ENCODE data around the gene KCND3.

The KCND3 gene

DNA sequence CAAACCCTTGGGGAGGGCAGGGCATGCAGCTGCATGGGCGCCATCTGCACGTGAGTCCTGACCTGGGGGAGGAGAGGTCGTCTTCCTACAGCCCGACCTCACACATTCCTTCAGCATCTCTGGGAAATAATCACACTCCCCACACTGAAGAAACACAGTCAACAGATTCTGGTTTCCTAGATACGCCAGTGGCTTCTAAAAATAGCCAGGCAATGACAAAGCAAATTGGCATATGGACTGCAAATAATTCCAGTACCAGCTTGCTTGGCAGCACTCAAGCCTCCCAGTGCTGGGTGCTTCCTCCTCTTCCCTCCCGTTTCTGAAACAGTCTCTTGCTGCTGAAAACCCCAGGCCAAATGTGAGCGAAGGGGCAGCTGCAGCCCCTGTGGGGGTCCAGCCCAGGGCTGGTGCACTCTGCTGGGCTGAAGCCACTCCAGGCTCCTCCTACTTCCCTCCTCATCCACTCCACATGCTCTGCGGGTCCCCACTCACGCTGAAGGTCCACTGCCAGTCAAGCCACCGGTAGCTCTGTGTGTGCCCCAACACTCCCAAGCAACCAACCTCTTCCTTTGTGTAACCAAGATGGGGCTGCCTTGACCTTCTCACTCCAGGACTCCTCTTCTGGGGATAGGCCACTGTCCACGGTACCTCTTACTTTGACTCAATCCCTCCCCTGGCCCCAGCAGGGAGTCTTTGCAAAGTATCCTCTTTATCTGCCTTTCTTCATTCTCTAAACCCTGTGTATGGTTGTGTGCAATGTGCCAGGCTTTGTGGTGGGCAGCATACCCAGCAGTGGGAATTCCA is 69.0 kb downstream of the KCND3 start:
- DNase-seq (no peak), ATAC-seq (no peak)

DNA sequence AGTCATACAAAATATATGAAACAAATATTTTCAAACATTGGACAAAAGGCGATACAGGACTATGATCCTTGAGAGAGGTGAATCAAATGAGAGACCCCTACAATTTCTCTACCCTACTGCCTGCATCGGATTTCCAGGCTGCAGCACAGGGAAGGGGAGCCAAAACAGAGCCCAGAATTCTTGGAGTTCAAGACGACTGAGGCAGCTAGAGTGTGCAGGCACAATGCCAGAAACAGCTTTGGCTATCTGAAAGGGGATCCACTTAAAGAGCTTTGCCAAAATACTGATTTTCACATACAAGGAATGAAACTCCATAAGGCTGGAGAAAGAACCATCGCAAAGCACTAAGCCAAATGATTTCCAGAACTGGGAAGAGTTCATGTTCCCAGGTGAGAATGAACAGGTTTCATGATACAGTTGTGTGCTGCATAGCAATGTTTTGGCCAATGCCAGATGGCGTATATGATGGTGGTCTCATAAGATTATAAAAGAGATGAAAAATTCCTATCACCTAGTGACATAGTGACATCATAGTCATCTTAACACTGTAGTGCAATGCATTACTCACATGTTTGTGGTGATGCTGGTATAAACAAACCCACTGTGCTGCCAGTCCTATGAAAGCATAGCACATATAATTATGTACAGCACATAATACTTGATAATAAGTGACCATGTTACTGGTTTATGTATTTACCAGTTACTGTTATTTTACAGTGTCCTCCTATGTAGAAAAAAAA is 77.5 kb downstream of the KCND3 start:
- no peak for ATAC-seq
- no peak for DNase-seq

DNA sequence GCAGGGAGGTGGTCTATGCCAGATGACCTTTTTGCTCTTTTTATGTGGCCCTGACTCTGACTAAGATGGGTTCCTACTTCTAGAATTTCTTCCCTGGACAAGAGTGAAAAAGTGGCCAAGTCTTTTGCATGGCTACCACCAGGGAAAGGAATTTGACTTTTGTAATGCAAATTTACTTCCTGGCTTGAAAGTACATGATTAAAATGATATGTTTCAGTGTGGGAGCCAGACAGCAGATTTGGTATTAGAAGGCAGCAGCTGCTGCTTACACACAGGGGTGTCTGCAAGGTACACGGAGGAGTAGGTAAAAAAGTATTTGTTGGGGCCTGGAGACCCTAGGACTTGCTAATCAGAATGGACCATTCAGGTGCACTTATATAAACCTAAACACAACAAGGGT is 78.4 kb downstream of the KCND3 start:
- no peak for DNase-seq
- ATAC-seq: no peak

GRCh38 chr1:111909030-111909429 is 80.4 kb downstream of the KCND3 start:
- ATAC-seq (no peak), DNase-seq (no peak)

- ATAC-seq (no peak), DNase-seq (no peak)
These were observed 81.4 kb downstream of the KCND3 start for GRCh38 chr1:111908011-111908621.

GRCh38 chr1:111907321-111907720 is 82.1 kb downstream of the KCND3 start:
- ATAC-seq: no peak
- DNase-seq: no peak

- ATAC-seq: no peak
These were observed 82.7 kb downstream of the KCND3 start for GRCh38 chr1:111906816-111907215.

DNA sequence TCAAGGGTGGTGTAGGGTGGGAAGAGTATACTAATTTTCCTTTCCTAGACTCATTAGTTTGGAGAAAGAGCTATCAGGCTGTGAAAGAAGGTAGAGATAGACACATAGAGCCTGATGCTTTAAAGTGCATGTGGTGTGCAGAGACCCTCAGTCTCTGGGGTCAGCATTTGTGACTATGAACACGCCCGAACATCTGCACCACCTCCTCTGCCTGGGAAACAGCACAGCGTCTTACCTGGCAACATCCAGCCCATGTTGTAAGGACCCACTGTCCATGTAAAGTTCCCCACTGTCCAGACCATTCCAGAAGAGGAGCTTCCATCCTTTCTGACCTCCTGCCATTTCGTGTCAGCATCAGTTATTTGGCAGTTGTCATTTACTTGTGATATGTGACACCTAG is 83.4 kb downstream of the KCND3 start:
- ATAC-seq (no peak), DNase-seq (no peak)

More at GRCh38 chr1:111906816-111907215, 82.7 kb downstream of the KCND3 start:
- no peak for DNase-seq

DNA sequence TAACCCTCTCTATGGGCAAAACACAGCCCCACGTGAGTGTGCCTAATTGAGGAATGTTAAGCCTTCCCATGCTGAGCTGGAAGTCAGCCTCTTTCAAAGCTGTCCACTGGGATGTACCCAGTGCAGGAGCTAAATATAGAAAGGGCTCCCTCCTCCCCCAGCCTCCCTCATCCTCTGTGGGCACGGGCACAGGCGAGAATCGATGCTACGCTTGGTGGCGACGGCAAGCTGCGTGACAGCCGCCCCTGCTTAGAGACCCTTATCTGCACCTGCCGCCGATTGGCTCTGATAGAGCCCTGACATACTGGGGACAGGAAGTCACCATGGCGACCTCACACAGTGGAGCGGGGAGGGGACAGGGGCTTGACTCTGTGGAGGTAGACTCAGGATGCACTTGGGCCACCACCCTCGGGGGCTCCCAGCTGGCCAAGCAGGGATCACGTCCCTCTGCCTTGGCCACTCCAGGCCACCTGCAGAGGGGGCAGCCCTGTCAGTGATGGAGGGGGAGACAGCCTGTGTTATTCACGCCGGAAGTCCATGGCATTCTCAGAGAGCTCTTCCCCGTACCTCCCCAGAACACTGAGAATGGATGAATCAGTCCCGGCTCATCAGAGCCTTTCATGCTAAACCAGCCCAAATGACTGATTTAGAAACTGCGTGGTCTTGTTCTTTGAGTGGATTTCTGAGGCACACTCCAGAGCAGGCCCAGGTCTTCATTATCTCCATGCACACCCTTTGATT is 84.8 kb downstream of the KCND3 start:
- ATAC-seq (peak; percentile 88), DNase-seq (peak; percentile 21)

GRCh38 chr1:111903871-111904449 is 85.5 kb downstream of the KCND3 start:
- ATAC-seq (no peak), DNase-seq (no peak)

GRCh38 chr1:111903148-111903870 is 86.2 kb downstream of the KCND3 start:
- ATAC-seq: no peak
- no peak for DNase-seq

DNA sequence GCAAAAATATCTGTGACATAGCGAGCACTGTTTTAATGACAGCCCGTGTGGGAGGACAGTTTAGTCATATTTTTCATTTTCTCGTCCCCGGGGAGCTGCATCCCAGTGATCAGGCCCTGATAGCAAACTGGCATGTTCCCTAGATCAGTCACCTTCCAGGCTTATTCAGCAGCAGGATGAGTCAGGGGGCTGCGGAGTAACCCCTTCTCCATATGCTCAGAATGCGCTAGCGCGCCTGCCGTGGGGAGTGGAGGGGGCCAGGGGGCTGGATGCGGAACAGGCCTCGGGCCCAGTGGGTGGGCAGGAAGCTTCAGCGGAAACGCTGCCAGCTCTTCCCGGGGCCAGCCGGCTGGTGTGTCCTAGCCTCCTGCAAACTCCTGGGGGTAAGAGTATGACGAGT is 94.0 kb downstream of the KCND3 start:
- no peak for ATAC-seq
- no peak for DNase-seq

- ATAC-seq (no peak), DNase-seq (no peak)
These were observed 94.5 kb downstream of the KCND3 start for GRCh38 chr1:111895017-111895416.

DNA sequence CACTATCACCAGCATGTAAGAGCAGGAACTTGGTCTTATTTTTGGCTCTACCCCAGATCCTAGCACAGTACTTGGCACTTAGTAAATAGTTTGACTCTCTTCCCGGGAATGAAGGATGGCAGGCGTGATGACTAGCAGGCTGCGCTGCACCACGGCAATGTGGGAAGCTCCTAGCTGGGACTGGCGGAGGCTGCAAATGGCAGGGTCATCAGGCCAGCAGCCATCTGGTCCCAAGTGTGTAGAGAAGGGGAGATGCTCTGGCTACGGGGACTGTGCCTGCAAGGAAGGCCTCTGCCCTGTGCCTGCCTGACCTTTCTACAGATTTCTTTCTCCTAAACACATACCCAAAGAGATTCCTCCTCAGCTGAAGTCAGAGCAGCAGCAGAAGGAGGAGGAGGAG is 95.0 kb downstream of the KCND3 start:
- no peak for ATAC-seq

GRCh38 chr1:111891566-111891965 is 97.9 kb downstream of the KCND3 start:
- DNase-seq (no peak), ATAC-seq (no peak)

More for the DNA sequence above, 95.0 kb downstream of the KCND3 start:
- DNase-seq: no peak

DNA sequence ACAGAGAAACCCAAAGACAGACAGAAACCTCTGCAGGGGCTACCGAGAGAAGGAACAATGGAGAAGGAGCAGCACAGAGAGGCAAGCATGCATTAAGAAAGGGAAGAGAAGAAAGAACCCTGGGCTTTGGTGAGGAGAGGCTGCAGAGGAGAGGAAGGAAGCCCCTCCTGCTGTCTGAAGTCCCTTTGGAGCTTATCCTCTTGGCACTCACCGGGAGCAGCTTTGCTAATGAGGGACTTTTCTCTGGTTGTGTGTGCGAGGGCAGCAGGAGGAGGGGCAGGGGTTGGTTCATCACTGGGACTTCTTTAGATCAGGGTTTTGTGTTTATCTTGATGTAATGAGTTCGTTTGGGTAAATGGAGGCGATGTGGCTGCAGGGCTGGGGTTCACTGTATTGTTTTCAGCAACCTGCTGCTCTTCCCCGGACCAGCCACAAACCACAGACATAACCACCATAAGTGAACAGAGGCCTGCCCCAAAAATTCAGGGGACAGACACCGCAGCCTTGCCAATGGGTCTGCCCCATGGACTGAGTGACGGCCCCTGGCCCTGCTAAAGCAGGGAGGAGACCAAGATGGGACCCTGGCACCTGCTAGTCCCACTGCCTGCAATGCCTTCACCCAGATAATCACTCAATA is 100.6 kb downstream of the KCND3 start:
- ATAC-seq (no peak), DNase-seq (no peak)

DNA sequence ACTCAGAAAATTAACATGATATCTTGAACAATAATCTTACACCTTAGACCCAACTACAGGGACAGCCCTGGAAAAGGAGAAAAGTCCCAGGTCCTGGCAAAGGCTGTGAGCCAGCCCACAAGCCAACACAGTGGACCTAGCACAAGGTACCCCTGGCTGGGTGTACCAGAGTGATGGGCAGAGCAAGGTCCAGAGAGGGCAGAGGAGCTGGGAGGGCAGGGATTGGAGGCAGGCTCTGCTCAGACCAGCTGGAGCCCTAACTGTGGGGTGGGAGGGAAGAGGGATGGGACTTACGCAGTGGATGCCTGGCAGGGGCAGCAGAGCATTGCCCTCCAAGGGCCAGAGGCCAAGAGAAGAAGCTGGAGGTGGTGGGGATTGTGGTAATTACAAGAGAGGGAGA is 101.6 kb downstream of the KCND3 start:
- ATAC-seq: no peak
- no peak for DNase-seq

DNA sequence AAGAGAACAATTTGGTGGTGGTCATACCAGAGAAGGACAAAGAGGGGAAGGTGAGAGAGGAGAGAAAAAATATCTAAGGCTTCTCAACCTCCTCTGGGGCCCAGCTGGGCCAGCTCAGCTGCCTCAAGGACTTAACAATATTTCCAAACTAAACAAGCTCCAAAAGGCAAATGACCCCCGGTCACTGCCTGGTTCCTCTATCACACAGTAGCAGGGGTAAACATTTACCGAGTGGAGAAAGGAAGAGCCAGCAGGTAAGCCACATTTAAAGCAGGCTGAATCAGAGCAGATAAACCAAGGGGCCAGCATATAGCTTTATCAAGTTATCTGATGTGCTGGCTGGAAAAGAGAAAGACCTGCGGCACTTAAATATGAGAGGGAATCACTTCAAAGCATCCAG is 102.1 kb downstream of the KCND3 start:
- no peak for ATAC-seq

DNA sequence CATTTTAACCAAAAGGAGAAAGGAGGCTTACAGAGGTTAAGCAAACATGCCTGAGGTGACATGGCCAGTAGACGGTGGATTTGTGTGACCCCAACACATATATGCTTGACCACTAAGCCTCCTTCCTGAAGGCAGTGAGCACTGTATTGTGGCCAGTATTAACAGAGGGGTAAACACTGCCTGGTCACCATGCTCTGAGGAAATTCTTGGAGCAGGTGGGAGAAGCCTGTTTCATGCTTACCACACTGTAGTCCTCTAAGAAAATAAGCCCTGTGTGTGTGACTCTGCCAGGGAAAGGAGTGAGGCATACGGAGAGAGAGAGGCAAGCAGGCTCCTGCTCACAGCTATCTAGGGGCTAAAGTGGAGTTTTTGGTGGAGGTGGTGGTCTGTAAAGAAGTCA is 102.7 kb downstream of the KCND3 start:
- ATAC-seq (no peak), DNase-seq (no peak)

More for the DNA sequence above, 102.1 kb downstream of the KCND3 start:
- no peak for DNase-seq

- no peak for ATAC-seq
- DNase-seq: no peak
These were observed 104.6 kb downstream of the KCND3 start for GRCh38 chr1:111884772-111885443.

Data from stimulated activated naive CD8-positive, alpha-beta T cell treated with anti-CD3 and anti-CD28 coated beads, Interleukin-15, Interleukin-2, amounts not matched to agents 100 U/mL and 50 U/mL, for 24 hours (primary cell).